ENCODE measurements around the gene TEX22.
A peak's percentile ranks its signal among the peaks of the same experiment; 100 is the strongest.

The TEX22 gene

GRCh38 chr14:105444859-105445258 is 46.5 kb downstream of the TEX22 start:
- DNase-seq = no peak

- no peak for DNase-seq
Observed at GRCh38 chr14:105445290-105445689, 47.0 kb downstream of the TEX22 start.

GRCh38 chr14:105445901-105446845 is 47.8 kb downstream of the TEX22 start:
- DNase-seq = no peak

- no peak for DNase-seq
Observed at GRCh38 chr14:105446971-105447370, 48.6 kb downstream of the TEX22 start.

GRCh38 chr14:105447651-105448640 is 49.6 kb downstream of the TEX22 start:
- DNase-seq = no peak

GRCh38 chr14:105448706-105449111 is 50.4 kb downstream of the TEX22 start:
- peak; percentile 16 to 17 for DNase-seq

- DNase-seq = no peak
Observed at GRCh38 chr14:105449276-105450122, 51.2 kb downstream of the TEX22 start.

- DNase-seq = no peak
Observed at GRCh38 chr14:105450123-105450505, 51.8 kb downstream of the TEX22 start.

GRCh38 chr14:105450864-105451720 is 52.8 kb downstream of the TEX22 start:
- no peak for DNase-seq

- no peak for DNase-seq
Observed at GRCh38 chr14:105452963-105453362, 54.6 kb downstream of the TEX22 start.

GRCh38 chr14:105453847-105454246 is 55.5 kb downstream of the TEX22 start:
- DNase-seq = no peak

- no peak for DNase-seq
Observed at GRCh38 chr14:105455086-105455640, 56.8 kb downstream of the TEX22 start.

- DNase-seq = no peak
Observed at GRCh38 chr14:105455766-105456660, 57.7 kb downstream of the TEX22 start.

GRCh38 chr14:105456736-105457617 is 58.6 kb downstream of the TEX22 start:
- no peak for DNase-seq

GRCh38 chr14:105458010-105458409 is 59.7 kb downstream of the TEX22 start:
- DNase-seq = no peak

GRCh38 chr14:105458571-105458970 is 60.2 kb downstream of the TEX22 start:
- no peak for DNase-seq

- DNase-seq = no peak
Observed at GRCh38 chr14:105460116-105460515, 61.8 kb downstream of the TEX22 start.

GRCh38 chr14:105460616-105461015 is 62.3 kb downstream of the TEX22 start:
- DNase-seq = no peak

- no peak for DNase-seq
Observed at GRCh38 chr14:105461903-105462302, 63.6 kb downstream of the TEX22 start.

All from Kasumi-1 (cell line).